ENCODE measurements around the gene SNURF. TPM values are rescaled to one million over a fixed set of nuclear protein-coding genes. Genes with fewer than 3 reads are reported as not detected.
"Not testable (repeated sequence)": the region's sequence is repeated elsewhere in the genome, so short reads cannot be mapped to it uniquely, and the experiment has no call there.

The SNURF gene
- total RNA-seq (ENCODE audit: low replicate concordance): 16.7 and 20.2 TPM in 2 replicates
- long read RNA-seq, partial matches to known transcripts: 0 of 3 reads
- long read RNA-seq, other reads (novel, unspliced or antisense): 0 of 3 reads

GRCh38 chr15:24954783-24955530, at the start of gene SNURF, which contains the start of gene SNRPN:
Gene SNURF (plus strand): TSS chr15:24954987. CDS start chr15:24955049, 62 bp downstream.
Gene SNRPN (plus strand): TSS chr15:24954987. CDS start chr15:24974454, 19,467 bp downstream.
- DNase-seq (ENCODE audit: extremely low spot score, unreplicated experiment): peak; percentile 79
- H3K4me1 Mint-ChIP-seq (ENCODE audit: unreplicated experiment): no peaks in the 10 kb centered on the region
- no peaks in the 10 kb centered on the region for H3K27me3 Mint-ChIP-seq
- no peaks in the 10 kb centered on the region for H3K9me3 Mint-ChIP-seq
- peak within 1 kb of the TSS; percentile 93 for H3K4me3 Mint-ChIP-seq
- peak within 1 kb of the TSS; percentile 96 for H3K27ac Mint-ChIP-seq
- no peak for TF ChIP-seq CTCF (conservative IDR thresholded peaks at IDR 0.05)
- H3K36me3 Mint-ChIP-seq: no peaks in the 10 kb centered on the region

- no peak for TF ChIP-seq CTCF (conservative IDR thresholded peaks at IDR 0.05)
- H3K4me1 Mint-ChIP-seq (ENCODE audit: unreplicated experiment): no peaks in the 10 kb centered on the region
- DNase-seq (ENCODE audit: extremely low spot score, unreplicated experiment): no peak
- no peak overlapping the region for H3K27ac Mint-ChIP-seq
- no peaks in the 10 kb centered on the region for H3K27me3 Mint-ChIP-seq
- no peak overlapping the region for H3K4me3 Mint-ChIP-seq
- peaks cover 5% of the 10 kb centered on the region for H3K9me3 Mint-ChIP-seq
- no peaks in the 10 kb centered on the region for H3K36me3 Mint-ChIP-seq
Observed at GRCh38 chr15:24916305-24917009, 38.3 kb upstream of the SNURF start.

- H3K4me3 Mint-ChIP-seq: no peak overlapping the region
- no peak for DNase-seq (ENCODE audit: extremely low spot score, unreplicated experiment)
- no peaks in the 10 kb centered on the region for H3K36me3 Mint-ChIP-seq
- no peaks in the 10 kb centered on the region for H3K27me3 Mint-ChIP-seq
- H3K4me1 Mint-ChIP-seq (ENCODE audit: unreplicated experiment): no peaks in the 10 kb centered on the region
- H3K27ac Mint-ChIP-seq: no peak overlapping the region
- peaks cover 5% of the 10 kb centered on the region for H3K9me3 Mint-ChIP-seq
- TF ChIP-seq CTCF (conservative IDR thresholded peaks at IDR 0.05): no peak
Observed at GRCh38 chr15:24917431-24917830, 37.4 kb upstream of the SNURF start.

GRCh38 chr15:24919446-24919845, 35.3 kb upstream of the SNURF start:
- Mint-ChIP-seq H3K27ac (peak overlapping the region; percentile 35), H3K4me3 (peak overlapping the region; percentile 64), H3K27me3 (no peaks in the 10 kb centered on the region), H3K36me3 (no peaks in the 10 kb centered on the region), H3K9me3 (peaks cover 5% of the 10 kb centered on the region), H3K4me1 (ENCODE audit: unreplicated experiment) (no peaks in the 10 kb centered on the region)
- TF ChIP-seq CTCF (conservative IDR thresholded peaks at IDR 0.05): no peak
- DNase-seq (ENCODE audit: extremely low spot score, unreplicated experiment): no peak

DNA sequence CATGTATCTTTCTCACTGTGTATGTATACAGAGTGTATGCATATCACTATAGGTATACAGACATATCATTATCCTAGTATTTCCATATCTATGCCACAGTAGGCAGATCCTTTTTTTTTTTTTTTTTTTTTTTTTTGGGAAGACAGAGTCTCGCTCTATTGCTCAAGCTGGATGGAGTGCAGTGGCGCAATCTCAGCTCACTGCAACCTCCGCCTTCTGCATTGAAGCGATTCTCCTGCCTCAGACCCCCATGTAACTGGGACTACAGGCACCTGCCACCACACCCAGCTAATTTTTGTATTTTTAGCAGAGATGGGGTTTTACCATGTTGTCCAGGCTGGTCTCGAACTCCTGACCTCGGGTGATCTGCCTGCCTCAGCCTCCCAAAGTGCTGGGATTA, 32.0 kb upstream of the SNURF start:
- H3K27me3 Mint-ChIP-seq; DNase-seq (ENCODE audit: extremely low spot score, unreplicated experiment); H3K27ac Mint-ChIP-seq; H3K9me3 Mint-ChIP-seq; H3K4me1 Mint-ChIP-seq (ENCODE audit: unreplicated experiment); H3K4me3 Mint-ChIP-seq; H3K36me3 Mint-ChIP-seq: not testable (repeated sequence)

DNA sequence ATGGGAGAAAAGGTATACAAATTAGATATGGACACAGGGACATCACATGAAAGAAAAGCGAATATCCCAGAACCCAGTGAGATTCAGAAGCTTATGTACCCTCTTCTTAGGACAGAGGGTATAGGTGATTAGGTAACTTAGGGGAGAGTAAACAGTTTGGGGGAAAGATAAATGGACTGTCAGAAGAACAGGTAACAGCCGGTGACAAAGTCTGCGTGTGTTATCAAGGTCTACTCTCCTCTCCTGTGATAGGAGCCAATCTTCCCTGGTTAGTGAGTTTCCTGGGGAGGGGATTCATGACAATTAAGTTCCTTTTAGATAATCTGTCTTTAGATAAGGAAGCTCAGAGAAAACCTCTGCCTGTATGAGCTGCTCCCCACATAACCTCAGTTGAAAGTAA, 30.6 kb upstream of the SNURF start:
- DNase-seq (ENCODE audit: extremely low spot score, unreplicated experiment): no peak
- H3K27ac Mint-ChIP-seq: no peak overlapping the region
- no peaks in the 10 kb centered on the region for H3K9me3 Mint-ChIP-seq

More for the DNA sequence above, 30.6 kb upstream of the SNURF start:
- TF ChIP-seq CTCF (conservative IDR thresholded peaks at IDR 0.05): no peak
- no peaks in the 10 kb centered on the region for H3K4me1 Mint-ChIP-seq (ENCODE audit: unreplicated experiment)
- H3K36me3 Mint-ChIP-seq: peaks cover 2% of the 10 kb centered on the region
- no peak overlapping the region for H3K4me3 Mint-ChIP-seq
- no peaks in the 10 kb centered on the region for H3K27me3 Mint-ChIP-seq
